Adipocyte (in vitro differentiated cells): Measurements from ENCODE around the gene C6orf62.
"Not testable (repeated sequence)": the region's sequence is repeated elsewhere in the genome, so short reads cannot be mapped to it uniquely, and the experiment has no call there.

Experiments
- DNase-seq: peaks from one replicate; pipeline ENCODE4 v3.0.0-alpha.2; 2015; ENCODE audit warnings: low read depth
- H3K27me3 ChIP-seq: replicated peaks from 2 replicates; pipeline ENCODE4 v1.7.0; 2013; ENCODE audit warnings: mild to moderate bottlenecking, low read length, moderate library complexity; ENCODE audit not compliant: control insufficient read depth, insufficient read depth
- H3K36me3 ChIP-seq: 2 replicates; pipeline ENCODE4 v1.7.0; 2013; ENCODE audit warnings: low read length, mild to moderate bottlenecking, moderate library complexity; ENCODE audit not compliant: control insufficient read depth, insufficient read depth, severe bottlenecking
- H3K4me1 ChIP-seq: 2 replicates; pipeline ENCODE4 v1.7.0; 2013; ENCODE audit warnings: mild to moderate bottlenecking, low read length, moderate library complexity; ENCODE audit not compliant: control insufficient read depth, insufficient read depth
- H3K4me3 ChIP-seq: 2 replicates; pipeline ENCODE4 v1.7.0; 2013; ENCODE audit warnings: mild to moderate bottlenecking, low read length, moderate library complexity
- H3K9ac ChIP-seq: 2 replicates; pipeline ENCODE4 v1.7.0; 2013; ENCODE audit warnings: mild to moderate bottlenecking, low read length, moderate library complexity
- H3K9me3 ChIP-seq: 2 replicates; pipeline ENCODE4 v1.7.0; 2013; ENCODE audit warnings: mild to moderate bottlenecking, low read length, moderate library complexity; ENCODE audit not compliant: control insufficient read depth

The C6orf62 gene

DNA sequence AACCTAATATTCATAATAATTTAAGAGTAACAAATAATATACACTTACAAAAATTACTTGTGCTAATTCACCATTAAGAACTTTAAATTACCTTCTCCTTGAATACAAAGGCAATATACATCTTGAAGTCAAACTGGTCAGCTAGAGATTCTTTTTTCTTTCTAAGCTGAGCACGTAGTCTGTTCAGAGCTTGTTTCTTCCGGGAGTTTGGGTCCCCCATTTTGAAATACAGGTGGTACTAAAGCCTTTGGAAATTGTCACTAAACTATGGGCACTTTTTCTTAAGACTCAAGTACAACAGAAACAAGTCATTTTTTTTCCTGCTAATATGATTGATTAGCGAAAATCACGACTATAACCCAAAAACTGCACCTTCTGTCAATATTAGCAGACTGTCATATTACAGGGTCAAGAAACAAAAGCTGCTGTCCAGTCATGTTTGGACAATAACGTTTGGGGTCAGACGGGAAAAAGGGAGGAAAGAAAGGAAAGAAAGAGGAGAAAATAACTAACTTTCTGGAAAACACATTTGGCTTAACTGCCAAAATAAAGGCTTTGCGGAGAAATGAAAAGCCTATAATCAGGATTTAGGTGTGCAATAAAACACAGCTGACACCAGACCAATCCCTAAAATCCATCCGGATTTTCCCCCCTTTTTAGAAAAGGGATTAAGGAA lies 367 bp downstream of the C6orf62 start:
- peaks cover 46% of the 10 kb centered on the region for H3K36me3 ChIP-seq
- no peaks in the 10 kb centered on the region for H3K27me3 ChIP-seq
- DNase-seq: no peak
- peak overlapping the region; percentile 100 for H3K4me3 ChIP-seq
- no peaks in the 10 kb centered on the region for H3K9me3 ChIP-seq
- H3K9ac ChIP-seq: peak overlapping the region; percentile 100
- H3K4me1 ChIP-seq: peaks cover 35% of the 10 kb centered on the region

DNA sequence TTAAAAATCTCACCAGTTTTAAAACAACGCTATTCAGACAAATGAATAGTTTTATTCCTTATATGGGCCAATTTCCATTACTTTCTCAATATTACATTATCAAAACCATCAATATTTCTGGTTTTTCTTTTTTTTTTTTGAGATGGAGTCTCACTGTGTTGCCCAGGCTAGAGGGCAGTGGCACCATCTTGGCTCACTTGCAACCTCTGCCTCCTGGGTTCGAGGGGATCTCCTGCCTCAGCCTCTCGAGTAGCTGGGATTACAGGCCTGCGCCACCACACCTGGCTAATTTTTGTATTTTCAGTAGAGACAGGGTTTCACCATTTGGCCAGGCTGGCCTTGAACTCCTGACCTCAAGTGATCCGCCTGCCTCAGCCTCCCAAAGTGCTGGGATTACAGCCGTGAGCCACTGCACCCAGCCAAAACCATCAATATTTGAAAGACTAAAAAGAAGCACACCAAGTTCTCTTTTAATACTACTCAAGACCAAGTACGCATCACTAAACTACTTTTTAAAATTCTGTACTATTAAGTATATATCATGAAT lies 2.3 kb downstream of the C6orf62 start:
- H3K27me3 ChIP-seq, H3K9me3 ChIP-seq, DNase-seq: not testable (repeated sequence)
- H3K9ac ChIP-seq: peak overlapping the region; percentile 100
- H3K36me3 ChIP-seq: peaks cover 65% of the 10 kb centered on the region
- H3K4me3 ChIP-seq: peak overlapping the region; percentile 100
- H3K4me1 ChIP-seq: peaks cover 42% of the 10 kb centered on the region

DNA sequence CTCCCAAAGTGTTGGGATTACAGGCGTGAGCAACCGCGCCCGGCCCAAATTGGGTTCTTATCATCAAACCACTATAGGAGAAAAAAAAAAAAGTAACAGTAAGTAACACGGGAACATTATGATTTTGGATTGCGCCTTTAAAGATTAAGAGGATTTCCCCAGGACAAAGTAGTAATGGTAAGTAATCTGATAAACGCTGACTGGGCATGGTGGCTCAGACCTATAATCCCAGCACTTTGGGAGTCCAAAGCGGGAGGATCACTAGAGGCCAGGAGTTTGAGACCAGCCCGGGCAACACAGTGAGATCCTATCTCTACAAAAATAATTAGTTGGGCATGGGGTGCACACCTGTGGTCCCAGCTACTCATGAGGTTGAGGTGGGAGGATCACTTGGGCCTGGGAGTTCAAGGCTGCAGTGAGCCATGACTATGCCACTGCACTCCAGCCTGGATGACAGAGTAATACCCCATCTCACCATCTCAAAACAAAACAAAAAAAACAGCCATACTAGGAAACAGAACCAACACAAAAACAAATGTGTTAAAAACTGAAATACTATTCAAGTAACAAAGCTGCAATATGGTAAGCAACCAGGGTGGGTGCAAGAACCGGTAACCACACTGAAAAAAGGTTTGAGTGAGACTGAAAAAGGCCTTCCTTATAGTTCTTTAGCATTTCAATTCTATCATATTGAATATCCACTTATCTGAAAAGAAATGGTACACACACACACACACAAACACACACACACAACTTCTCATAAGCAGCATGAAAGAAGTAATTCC lies 8.2 kb downstream of the C6orf62 start:
- no peaks in the 10 kb centered on the region for H3K9me3 ChIP-seq
- peaks cover 100% of the 10 kb centered on the region for H3K36me3 ChIP-seq
- H3K27me3 ChIP-seq: no peaks in the 10 kb centered on the region
- no peak overlapping the region for H3K9ac ChIP-seq
- no peak for DNase-seq
- H3K4me3 ChIP-seq: no peak overlapping the region
- H3K4me1 ChIP-seq: peaks cover 33% of the 10 kb centered on the region

DNA sequence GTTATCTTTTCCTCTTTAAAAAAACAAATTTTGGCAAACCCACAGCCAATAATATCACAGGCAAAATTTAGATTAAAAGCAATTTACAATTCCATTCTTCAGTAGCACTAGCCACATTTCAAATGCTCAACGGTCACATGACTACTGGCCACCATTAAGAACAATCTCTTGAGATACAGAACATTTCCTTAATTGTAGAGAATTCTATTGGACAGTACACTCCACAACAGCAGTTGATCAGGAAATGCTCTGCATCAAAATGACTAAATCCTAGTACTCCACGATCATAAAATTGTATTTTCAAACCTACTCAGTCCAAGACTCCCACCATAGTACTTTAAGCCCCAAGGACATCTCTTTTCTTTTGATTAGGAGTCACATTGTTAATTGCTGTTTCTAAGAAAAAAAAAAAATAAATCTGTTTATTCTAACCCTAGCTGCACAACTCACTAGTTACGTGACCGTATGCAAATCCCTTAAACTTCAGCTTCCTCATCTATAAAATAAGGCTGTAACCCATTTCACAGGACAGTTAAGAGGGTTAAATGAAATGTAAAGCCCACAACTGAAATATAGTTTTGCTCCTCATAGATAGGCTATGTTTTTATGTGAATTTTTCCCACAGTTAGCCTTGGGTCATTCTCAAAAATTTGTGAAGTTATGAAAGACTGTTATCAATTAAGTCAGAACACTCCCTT lies 9.8 kb downstream of the C6orf62 start:
- Histone ChIP-seq H3K4me3 (no peak overlapping the region), H3K9ac (no peak overlapping the region), H3K9me3 (no peaks in the 10 kb centered on the region), H3K27me3 (no peaks in the 10 kb centered on the region), H3K4me1 (peaks cover 32% of the 10 kb centered on the region), H3K36me3 (peaks cover 100% of the 10 kb centered on the region)
- no peak for DNase-seq

DNA sequence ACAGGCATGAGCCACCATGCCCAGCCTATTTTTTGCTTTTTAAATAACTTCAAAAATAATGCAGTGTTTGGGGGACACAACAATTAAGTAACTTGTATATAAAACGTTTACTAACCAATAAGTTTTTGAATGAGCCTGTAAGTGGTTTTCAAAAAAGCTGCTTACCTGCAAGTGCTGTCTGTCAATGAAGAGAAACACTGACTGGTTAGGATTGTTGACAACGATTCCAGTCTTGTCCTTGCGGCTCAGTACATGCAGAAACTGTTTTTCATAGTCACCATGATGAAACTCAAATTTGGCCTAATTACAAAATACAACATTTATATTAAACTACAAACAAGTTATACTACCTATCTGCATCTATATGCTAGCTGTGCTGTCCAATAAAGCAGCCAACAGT lies 10.3 kb downstream of the C6orf62 start:
- Histone ChIP-seq H3K9ac (no peak overlapping the region), H3K36me3 (peaks cover 100% of the 10 kb centered on the region), H3K9me3 (no peaks in the 10 kb centered on the region), H3K4me1 (peaks cover 27% of the 10 kb centered on the region), H3K4me3 (no peak overlapping the region), H3K27me3 (no peaks in the 10 kb centered on the region)
- no peak for DNase-seq

DNA sequence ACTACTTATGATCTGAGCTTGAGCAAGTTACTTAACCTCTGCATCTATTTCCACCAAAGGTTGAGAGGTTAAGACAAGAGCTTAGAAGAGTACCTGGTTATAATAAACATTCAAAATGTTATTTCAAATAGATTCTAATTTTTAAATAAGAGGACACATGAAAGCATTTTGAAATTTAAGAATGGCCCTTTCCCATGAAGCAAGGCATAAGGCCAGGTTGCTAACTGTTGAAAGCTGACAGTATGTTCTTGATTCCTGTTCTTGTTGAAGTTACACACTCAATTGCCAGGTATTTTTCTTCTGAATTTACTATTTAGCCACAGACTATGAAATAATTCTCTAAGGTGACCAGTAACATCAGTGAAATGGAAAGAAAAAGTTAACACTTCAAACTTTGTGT lies 14.5 kb downstream of the C6orf62 start:
- Histone ChIP-seq H3K9ac (peak overlapping the region; percentile 25), H3K9me3 (no peaks in the 10 kb centered on the region), H3K4me3 (no peak overlapping the region), H3K4me1 (peaks cover 23% of the 10 kb centered on the region), H3K36me3 (peaks cover 73% of the 10 kb centered on the region), H3K27me3 (no peaks in the 10 kb centered on the region)
- DNase-seq: no peak

DNA sequence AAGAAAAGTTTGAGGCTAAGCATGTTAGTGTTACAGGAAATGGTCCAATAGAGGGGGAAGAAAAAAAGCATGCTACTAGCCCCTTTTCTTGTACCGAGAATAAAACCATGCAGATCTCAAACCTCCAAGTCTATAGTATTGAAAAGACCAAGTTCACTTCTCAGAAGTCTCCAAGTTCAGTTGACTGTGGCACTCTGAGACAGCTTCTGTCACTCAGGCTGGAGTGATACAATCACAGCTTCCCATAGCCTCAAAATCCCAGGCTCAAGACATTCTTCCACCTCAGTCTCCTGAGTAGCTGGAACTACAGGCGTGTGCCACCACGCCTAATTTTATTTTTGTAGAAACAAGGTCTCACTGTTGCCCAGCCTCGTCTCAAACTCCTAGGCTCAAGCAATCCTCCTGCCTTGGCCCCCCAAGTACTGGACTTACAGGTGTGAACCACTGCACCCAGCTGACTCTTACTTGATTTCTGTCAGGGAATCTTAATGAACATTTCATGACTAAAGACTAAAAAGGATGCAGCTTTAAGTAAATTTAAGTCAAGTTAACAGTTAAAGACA lies 16.2 kb downstream of the C6orf62 start:
- no peak for DNase-seq
- no peaks in the 10 kb centered on the region for H3K27me3 ChIP-seq
- H3K36me3 ChIP-seq: peaks cover 56% of the 10 kb centered on the region
- peaks cover 26% of the 10 kb centered on the region for H3K4me1 ChIP-seq
- no peak overlapping the region for H3K4me3 ChIP-seq
- no peak overlapping the region for H3K9ac ChIP-seq
- H3K9me3 ChIP-seq: no peaks in the 10 kb centered on the region

DNA sequence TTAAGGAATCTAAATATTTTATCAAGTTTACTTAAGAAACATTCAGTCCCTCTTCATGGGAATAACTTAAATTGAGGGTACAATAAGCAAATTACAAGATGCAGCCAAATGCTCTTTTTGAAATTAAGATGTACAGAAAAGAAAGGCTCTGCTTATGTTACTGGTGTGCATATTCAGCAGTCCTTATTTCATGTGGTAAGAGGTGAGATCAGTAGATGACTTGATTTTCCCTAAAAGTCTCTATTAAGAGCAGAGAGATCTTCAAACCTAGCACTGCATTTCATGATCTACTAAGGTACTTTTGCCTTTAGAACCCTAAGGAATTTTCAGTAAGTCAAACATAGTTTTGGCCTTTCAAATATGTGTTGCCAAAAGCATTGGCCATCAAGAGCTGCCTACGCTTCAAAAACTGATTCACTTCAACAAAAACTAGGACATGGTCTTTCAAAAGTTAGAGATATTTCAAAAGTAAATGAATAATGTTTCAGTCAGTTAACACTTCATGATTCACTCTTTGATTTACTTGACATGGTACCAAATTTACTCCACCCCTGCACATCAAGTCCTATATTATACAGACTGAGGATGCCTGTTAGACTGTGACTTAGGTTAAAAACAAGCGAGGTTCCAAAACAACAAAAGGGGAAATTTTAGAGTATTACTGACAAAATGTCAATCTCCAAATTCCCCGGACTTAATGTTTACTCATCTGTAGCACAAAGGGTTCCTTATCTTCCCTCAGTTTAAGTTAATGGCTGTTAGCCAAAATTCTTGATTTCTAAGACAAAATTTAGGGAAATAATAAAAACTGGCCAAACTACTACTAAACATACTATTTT lies 19.2 kb downstream of the C6orf62 start:
- Histone ChIP-seq H3K4me3 (no peak overlapping the region), H3K4me1 (peaks cover 25% of the 10 kb centered on the region), H3K27me3 (no peaks in the 10 kb centered on the region), H3K9me3 (no peaks in the 10 kb centered on the region), H3K9ac (peak overlapping the region; percentile 32), H3K36me3 (peaks cover 26% of the 10 kb centered on the region)
- DNase-seq: no peak

DNA sequence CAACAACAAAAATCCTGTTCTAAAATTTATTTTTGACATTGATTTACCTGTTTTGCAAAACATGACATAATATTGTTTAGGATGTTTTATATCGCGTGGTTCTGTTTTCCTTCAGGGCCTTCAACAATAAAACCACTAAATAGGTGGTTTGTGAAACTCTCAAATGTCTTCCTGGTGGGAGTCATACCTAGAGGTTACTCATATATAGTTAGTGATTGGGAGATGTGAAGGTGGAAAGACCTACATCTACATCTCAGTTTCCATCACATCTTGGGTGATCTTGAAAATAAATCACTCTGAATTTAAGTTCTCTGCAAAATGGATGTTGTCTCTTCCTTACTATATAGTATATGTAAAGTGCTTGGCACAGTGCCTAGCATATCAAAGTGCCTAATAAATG lies 22.9 kb downstream of the C6orf62 start:
- no peak overlapping the region for H3K9ac ChIP-seq
- peaks cover 49% of the 10 kb centered on the region for H3K4me1 ChIP-seq
- DNase-seq: no peak
- H3K9me3 ChIP-seq: no peaks in the 10 kb centered on the region
- H3K4me3 ChIP-seq: no peak overlapping the region
- no peaks in the 10 kb centered on the region for H3K27me3 ChIP-seq
- no peaks in the 10 kb centered on the region for H3K36me3 ChIP-seq

DNA sequence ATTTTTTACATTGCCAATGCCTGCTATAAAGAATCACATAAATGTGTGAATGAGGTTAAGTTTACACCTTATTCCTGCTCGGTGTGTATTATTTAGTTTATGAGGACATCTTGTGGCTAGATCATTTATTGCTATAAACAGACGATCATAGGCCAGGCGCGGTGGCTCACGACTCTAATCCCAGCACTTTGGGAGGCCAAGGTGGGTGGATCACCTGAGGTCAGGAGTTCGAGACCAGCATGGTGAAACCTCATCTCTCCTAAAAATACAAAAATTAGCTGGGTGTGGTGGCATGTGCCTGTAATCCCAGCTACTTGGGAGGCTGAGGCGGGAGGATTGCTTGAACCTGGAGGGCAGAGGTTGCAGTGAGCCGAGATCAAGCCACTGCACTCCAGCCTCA lies 23.3 kb downstream of the C6orf62 start:
- not testable (repeated sequence) for H3K9me3 ChIP-seq, H3K27me3 ChIP-seq, H3K36me3 ChIP-seq, H3K4me3 ChIP-seq
- DNase-seq: peak; percentile 68
- Histone ChIP-seq H3K9ac (peak overlapping the region; percentile 13), H3K4me1 (peaks cover 50% of the 10 kb centered on the region)
